ENCODE measurements around the gene STUB1. TPM values are rescaled to one million over a fixed set of nuclear protein-coding genes. Genes with fewer than 3 reads are reported as not detected.

The STUB1 gene
- total RNA-seq, 6 experiments from 2014 or later, result 128 to 161 (median 141) TPM

GRCh38 chr16:659618-660017 is 20.6 kb upstream of the STUB1 start:
- no peaks in the 10 kb centered on the region for H3K27me3 Mint-ChIP-seq (ENCODE audit: insufficient read depth)
- no peaks in the 10 kb centered on the region for H3K4me1 Mint-ChIP-seq (ENCODE audit: low read depth)
- DNase-seq, result no peak
- no peak overlapping the region for H3K27ac Mint-ChIP-seq
- no peaks in the 10 kb centered on the region for H3K9me3 Mint-ChIP-seq
- TF ChIP-seq CTCF (IDR thresholded peaks at IDR 0.05), result no peak
- no peak overlapping the region for H3K4me3 Mint-ChIP-seq
- no peaks in the 10 kb centered on the region for H3K36me3 Mint-ChIP-seq (ENCODE audit: low read depth)

- H3K9me3 Mint-ChIP-seq, result no peaks in the 10 kb centered on the region
- no peak overlapping the region for H3K27ac Mint-ChIP-seq
- H3K36me3 Mint-ChIP-seq (ENCODE audit: low read depth), result no peaks in the 10 kb centered on the region
- DNase-seq, result no peak
- no peak overlapping the region for H3K4me3 Mint-ChIP-seq
- H3K4me1 Mint-ChIP-seq (ENCODE audit: low read depth), result no peaks in the 10 kb centered on the region
- H3K27me3 Mint-ChIP-seq (ENCODE audit: insufficient read depth), result no peaks in the 10 kb centered on the region
- no peak for TF ChIP-seq CTCF (IDR thresholded peaks at IDR 0.05)
These were observed 20.1 kb upstream of the STUB1 start for GRCh38 chr16:660132-660458.

- Mint-ChIP-seq H3K36me3 (ENCODE audit: low read depth) (no peaks in the 10 kb centered on the region), H3K9me3 (no peaks in the 10 kb centered on the region), H3K4me3 (peak overlapping the region; percentile 13; the same call in 1 of the 2 replicates), H3K27me3 (ENCODE audit: insufficient read depth) (no peaks in the 10 kb centered on the region), H3K27ac (no peak overlapping the region; the same call in 1 of the 2 replicates), H3K4me1 (ENCODE audit: low read depth) (no peaks in the 10 kb centered on the region)
- TF ChIP-seq CTCF (IDR thresholded peaks at IDR 0.05), result peak; percentile 73
- peak; percentile 76 for DNase-seq
These were observed 19.6 kb upstream of the STUB1 start for GRCh38 chr16:660459-661183.

- Mint-ChIP-seq H3K9me3 (no peaks in the 10 kb centered on the region), H3K4me3 (peak overlapping the region; percentile 13; the same call in 1 of the 2 replicates), H3K4me1 (ENCODE audit: low read depth) (no peaks in the 10 kb centered on the region), H3K27ac (no peak overlapping the region), H3K36me3 (ENCODE audit: low read depth) (no peaks in the 10 kb centered on the region), H3K27me3 (ENCODE audit: insufficient read depth) (no peaks in the 10 kb centered on the region; the same call in 1 of the 2 replicates)
- TF ChIP-seq CTCF (IDR thresholded peaks at IDR 0.05), result peak; percentile 3; the same call in 1 of the 2 replicates
- no peak for DNase-seq
These were observed 18.9 kb upstream of the STUB1 start for GRCh38 chr16:661184-661821.

GRCh38 chr16:662095-662494 is 18.1 kb upstream of the STUB1 start:
- TF ChIP-seq CTCF (IDR thresholded peaks at IDR 0.05), result no peak
- no peaks in the 10 kb centered on the region for H3K36me3 Mint-ChIP-seq (ENCODE audit: low read depth)

More at GRCh38 chr16:662095-662494, 18.1 kb upstream of the STUB1 start:
- H3K27ac Mint-ChIP-seq, result no peak overlapping the region
- DNase-seq, result no peak
- no peaks in the 10 kb centered on the region; the same call in 1 of the 2 replicates for H3K27me3 Mint-ChIP-seq (ENCODE audit: insufficient read depth)
- no peaks in the 10 kb centered on the region for H3K4me1 Mint-ChIP-seq (ENCODE audit: low read depth)
- H3K9me3 Mint-ChIP-seq, result no peaks in the 10 kb centered on the region
- H3K4me3 Mint-ChIP-seq, result no peak overlapping the region

All from HFFc6 (cell line).